Measurements from ENCODE around the gene RRP9. TPM values are rescaled to one million over a fixed set of nuclear protein-coding genes. Genes with fewer than 3 reads are reported as not detected.

RRP9 gene
- total RNA-seq, 2 experiments from 2014 or later: 40.0 to 40.7 TPM

DNA sequence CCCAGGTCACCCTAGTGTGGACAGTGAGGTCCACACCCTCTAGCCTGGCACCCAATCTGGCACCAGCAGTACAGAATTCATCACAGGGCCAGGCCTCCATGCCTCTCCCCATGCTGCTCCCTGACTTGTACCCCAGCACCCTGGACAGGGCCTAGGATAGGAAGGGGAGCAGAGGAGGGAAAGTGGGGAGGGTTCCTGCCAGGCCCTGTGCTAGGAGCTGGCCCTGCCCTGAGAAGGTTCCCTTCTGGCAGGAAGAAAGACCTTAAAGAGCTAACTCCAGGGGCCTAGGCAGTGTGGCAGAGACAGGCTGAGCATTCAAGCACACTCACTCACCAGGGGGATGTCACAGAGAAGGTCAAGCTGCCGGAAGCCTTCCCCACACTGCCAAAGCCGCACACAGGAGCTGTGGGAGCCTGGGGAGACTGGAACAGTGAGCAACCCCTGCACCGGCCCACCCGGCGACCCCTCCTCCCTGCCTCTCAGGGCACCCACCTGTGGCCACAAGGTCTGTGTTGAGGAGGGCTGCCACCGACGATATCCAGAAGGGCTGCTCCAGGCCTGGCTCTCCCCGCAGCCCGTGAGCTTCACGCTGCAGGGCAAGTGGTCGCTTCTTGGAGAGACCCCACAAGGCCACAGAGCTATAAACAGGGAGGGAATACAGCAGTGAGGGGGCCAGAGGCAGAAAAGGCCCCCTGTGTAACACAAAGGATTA lies 7.4 kb downstream of the RRP9 start:
- DNase-seq (no peak), ATAC-seq (no peak)
- Mint-ChIP-seq H3K36me3 (ENCODE audit: low read depth) (peaks cover 43% of the 10 kb centered on the region), H3K4me1 (ENCODE audit: low read depth) (peaks cover 7% of the 10 kb centered on the region), H3K9me3 (no peaks in the 10 kb centered on the region), H3K4me3 (no peak overlapping the region), H3K27me3 (no peaks in the 10 kb centered on the region), H3K27ac (no peak overlapping the region)
- TF ChIP-seq, protein P1, sequence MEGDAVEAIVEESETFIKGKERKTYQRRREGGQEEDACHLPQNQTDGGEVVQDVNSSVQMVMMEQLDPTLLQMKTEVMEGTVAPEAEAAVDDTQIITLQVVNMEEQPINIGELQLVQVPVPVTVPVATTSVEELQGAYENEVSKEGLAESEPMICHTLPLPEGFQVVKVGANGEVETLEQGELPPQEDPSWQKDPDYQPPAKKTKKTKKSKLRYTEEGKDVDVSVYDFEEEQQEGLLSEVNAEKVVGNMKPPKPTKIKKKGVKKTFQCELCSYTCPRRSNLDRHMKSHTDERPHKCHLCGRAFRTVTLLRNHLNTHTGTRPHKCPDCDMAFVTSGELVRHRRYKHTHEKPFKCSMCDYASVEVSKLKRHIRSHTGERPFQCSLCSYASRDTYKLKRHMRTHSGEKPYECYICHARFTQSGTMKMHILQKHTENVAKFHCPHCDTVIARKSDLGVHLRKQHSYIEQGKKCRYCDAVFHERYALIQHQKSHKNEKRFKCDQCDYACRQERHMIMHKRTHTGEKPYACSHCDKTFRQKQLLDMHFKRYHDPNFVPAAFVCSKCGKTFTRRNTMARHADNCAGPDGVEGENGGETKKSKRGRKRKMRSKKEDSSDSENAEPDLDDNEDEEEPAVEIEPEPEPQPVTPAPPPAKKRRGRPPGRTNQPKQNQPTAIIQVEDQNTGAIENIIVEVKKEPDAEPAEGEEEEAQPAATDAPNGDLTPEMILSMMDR (IDR thresholded peaks at IDR 0.05): no peak
- intact Hi-C loops (cut with micrococcal nuclease): no loop called here
- ChIA-PET POLR2A (interaction anchor here (1.2 to 1.8 kb wide), 2 partner anchors 9 to 28 kb away, joined by 4 to 7 read pairs; no protein-coding TSS in a partner anchor), CTCF (no interaction called here)

GRCh38 chr3:51933471-51934138 lies 8.1 kb downstream of the RRP9 start:
- TF ChIP-seq, protein P1 (IDR thresholded peaks at IDR 0.05): no peak
- ATAC-seq (no peak), DNase-seq (no peak)
- Mint-ChIP-seq H3K9me3 (no peaks in the 10 kb centered on the region), H3K4me3 (no peak overlapping the region), H3K27ac (no peak overlapping the region), H3K36me3 (ENCODE audit: low read depth) (peaks cover 40% of the 10 kb centered on the region), H3K27me3 (no peaks in the 10 kb centered on the region), H3K4me1 (ENCODE audit: low read depth) (peaks cover 3% of the 10 kb centered on the region)
- intact Hi-C loops (cut with micrococcal nuclease): no loop called here
- POLR2A ChIA-PET: interaction anchor here (0.8 to 1.8 kb wide), 3 partner anchors 8 to 21 kb away, joined by 3 to 7 read pairs (median 4); partner anchors contain the start of gene RRP9
- CTCF ChIA-PET: interaction anchor here (1.9 kb wide), 1 partner anchor 8 kb away, joined by 10 read pairs; the partner anchor contains the start of gene RRP9

GRCh38 chr3:51932471-51933370 lies 9.0 kb downstream of the RRP9 start:
- H3K9me3 Mint-ChIP-seq: no peaks in the 10 kb centered on the region
- no peak overlapping the region for H3K27ac Mint-ChIP-seq
- no peak overlapping the region for H3K4me3 Mint-ChIP-seq
- CTCF ChIA-PET: interaction anchor here (1.9 kb wide), 1 partner anchor 9 kb away, joined by 10 read pairs; the partner anchor contains the start of gene RRP9
- TF ChIP-seq, protein P1 (IDR thresholded peaks at IDR 0.05): no peak
- ATAC-seq: no peak
- POLR2A ChIA-PET: interaction anchor here (0.8 to 1.8 kb wide), 3 partner anchors 9 to 22 kb away, joined by 3 to 7 read pairs (median 4); partner anchors contain the start of gene RRP9
- intact Hi-C loops (cut with micrococcal nuclease): no loop called here
- H3K27me3 Mint-ChIP-seq: no peaks in the 10 kb centered on the region
- no peak for DNase-seq
- no peaks in the 10 kb centered on the region for H3K4me1 Mint-ChIP-seq (ENCODE audit: low read depth)
- H3K36me3 Mint-ChIP-seq (ENCODE audit: low read depth): peaks cover 34% of the 10 kb centered on the region

- no peak overlapping the region for H3K4me3 Mint-ChIP-seq
- POLR2A ChIA-PET: interaction anchor here (0.7 kb wide), 1 partner anchor 10 kb away, joined by 4 read pairs; the partner anchor contains the start of gene RRP9
- ATAC-seq: no peak
Observed at GRCh38 chr3:51931756-51932155, 9.9 kb downstream of the RRP9 start.

More at GRCh38 chr3:51931756-51932155, 9.9 kb downstream of the RRP9 start:
- peaks cover 25% of the 10 kb centered on the region for H3K36me3 Mint-ChIP-seq (ENCODE audit: low read depth)
- H3K4me1 Mint-ChIP-seq (ENCODE audit: low read depth): no peaks in the 10 kb centered on the region
- no peak overlapping the region for H3K27ac Mint-ChIP-seq
- no peaks in the 10 kb centered on the region for H3K9me3 Mint-ChIP-seq
- DNase-seq: no peak
- TF ChIP-seq, protein P1 (IDR thresholded peaks at IDR 0.05): no peak
- no peaks in the 10 kb centered on the region for H3K27me3 Mint-ChIP-seq
- CTCF ChIA-PET: no interaction called here
- intact Hi-C loops (cut with micrococcal nuclease): no loop called here
